HG03575 (cell line): Measurements from ENCODE around the gene MAP2K2.

ENCODE experiments used
- ATAC-seq: cut with Tn5 transposase; IDR thresholded peaks from one replicate; pipeline ENCODE4 v1.9.1; 2021; ENCODE audit not compliant: unreplicated experiment, insufficient number of reproducible peaks, low FRiP score; ENCODE audit errors: extremely low read depth

The MAP2K2 gene

GRCh38 chr19:4102339-4103079, 21.4 kb downstream of the MAP2K2 start:
- no peak for ATAC-seq

DNA sequence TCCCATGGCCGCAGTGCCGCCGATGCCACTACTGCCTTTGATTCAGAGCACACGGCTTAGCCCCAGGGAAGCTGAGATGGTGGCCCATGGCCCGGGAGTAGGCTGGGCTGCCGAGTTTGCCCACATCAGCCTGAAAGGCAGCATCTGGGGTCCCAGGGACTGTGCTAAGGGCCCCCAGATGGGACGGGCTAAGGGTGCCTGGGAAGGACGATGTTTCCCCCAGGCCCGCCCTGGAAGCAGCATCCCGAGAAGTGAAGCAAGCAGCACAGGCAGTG, 22.5 kb downstream of the MAP2K2 start:
- ATAC-seq, result no peak

DNA sequence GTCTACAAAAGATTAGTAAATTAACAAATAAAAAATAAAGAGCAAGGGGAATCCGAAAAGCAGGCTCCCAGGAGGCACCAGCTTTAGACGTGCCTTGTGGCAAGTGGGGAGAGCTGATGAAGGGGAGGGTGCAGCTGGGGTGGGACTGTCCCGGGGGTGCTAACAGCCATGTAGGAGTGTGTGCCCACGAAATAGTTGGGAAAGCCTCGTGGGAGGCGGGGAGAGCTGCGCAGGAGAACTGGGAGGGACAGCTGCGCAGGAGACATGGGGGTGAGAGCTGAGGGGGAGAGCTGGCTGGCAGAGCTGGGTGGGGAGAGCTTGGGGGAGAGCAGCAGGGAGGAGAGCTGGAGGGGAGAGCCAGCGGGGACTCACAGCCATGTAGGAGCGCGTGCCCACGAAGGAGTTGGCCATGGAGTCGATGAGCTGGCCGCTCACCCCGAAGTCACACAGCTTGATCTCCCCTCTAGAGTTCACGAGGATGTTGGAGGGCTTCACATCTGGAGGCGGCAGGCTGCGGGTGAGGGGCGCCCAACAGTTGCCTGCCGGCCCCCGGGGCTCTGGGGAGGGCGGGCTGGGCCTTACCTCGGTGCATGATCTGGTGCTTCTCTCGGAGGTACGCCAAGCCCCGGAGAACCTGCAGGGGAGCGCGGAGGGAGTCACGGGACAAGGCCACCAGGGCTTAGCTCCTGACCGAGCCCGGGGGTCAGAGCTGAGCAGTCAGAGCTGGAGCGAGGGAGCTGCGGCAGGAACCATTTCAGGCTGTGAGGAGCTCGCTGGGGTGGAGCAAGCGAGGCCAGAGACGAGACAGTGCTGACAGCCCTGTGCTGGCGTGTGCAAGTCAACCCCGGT, 23.1 kb downstream of the MAP2K2 start:
- ATAC-seq, result no peak

- no peak for ATAC-seq
These were observed 24.7 kb downstream of the MAP2K2 start for GRCh38 chr19:4099041-4099764.

DNA sequence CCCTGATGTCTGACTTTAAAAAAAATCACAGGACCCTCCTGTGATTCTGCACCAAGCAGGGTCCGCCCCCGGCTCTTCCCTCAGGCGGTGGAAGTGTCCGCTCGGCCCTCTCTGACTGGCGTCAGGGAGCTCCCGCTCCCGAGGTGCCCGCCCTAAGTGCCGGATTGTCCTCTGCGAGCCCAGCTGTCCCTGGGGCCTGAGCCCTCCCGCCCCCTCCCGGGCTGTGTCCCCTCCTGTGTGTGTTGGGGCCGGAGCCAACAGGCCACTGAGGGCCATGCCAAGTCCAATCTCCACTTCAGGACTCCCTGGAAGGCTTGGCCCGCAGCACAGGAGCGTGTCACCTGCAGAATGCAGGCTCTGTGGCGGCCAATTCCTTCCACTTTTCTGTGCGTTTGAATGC, 25.4 kb downstream of the MAP2K2 start:
- ATAC-seq, result no peak

- no peak for ATAC-seq
These were observed 26.4 kb downstream of the MAP2K2 start for GRCh38 chr19:4097501-4097900.

DNA sequence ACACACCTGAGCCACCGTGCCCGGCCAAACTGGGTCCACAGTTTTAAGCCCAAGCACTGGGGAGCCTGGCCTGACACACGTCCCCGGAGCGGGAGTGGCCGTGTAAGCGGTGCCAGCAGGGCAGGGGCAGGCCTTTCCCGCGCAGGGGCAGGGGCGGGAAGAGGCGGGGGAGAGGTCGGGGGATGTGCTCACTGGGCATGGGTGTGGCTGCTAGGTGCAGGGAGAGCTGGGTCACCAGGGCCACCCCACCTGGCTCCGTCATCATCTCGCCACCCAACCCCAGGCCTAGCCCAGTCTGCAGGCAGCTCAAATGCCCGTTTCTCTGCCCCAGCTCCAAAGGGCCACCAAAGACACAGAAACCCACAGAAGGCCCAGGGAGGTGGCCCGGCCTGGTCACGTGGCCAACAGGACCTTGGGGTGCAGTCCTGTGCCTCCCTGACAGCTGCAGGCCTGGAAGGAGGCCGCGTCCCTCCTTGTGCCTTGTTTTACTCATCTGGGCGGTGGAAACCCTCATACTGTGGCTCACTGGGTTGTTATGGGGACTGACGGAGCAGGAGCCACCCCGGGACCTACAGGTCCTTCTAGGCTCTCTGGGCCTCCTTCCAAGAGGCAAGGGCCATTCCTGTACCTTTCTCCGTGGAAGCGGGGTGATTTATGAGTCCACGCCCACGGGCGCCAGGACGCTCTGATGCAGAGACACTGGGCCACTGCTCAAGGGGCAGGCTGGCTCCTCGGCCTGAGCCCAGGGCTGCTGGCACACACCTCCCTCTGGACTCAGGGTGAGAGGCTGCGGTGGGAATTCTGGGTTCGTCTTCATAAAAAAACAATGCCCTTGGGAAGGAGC, 27.7 kb downstream of the MAP2K2 start:
- ATAC-seq, result no peak

- no peak for ATAC-seq
These were observed 28.5 kb downstream of the MAP2K2 start for GRCh38 chr19:4095488-4095844.

- ATAC-seq, result no peak
These were observed 29.0 kb downstream of the MAP2K2 start for GRCh38 chr19:4094761-4095487.

DNA sequence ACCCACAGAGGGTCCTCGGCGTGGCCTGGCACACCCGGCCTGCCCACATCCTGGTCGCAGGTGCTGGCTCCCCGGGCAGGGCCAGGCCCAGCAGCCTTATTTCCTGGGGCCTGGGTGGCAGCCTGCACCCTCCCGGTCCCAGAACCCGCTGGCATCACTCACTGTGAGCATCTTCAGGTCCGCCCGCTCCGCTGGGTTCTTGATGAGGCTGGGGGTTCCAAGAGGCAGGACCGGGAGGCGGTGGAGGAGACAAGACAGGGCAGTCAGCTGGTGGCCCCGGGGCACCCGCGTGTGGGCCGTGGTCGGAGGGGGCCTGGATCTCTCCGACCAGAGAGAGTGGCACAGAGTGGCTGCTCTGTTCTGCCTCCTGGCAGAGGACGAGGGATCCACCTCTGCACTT, 29.6 kb downstream of the MAP2K2 start:
- no peak for ATAC-seq

- no peak for ATAC-seq
These were observed 30.2 kb downstream of the MAP2K2 start for GRCh38 chr19:4093643-4094175.

GRCh38 chr19:4090356-4091220, 33.3 kb downstream of the MAP2K2 start:
- no peak for ATAC-seq

DNA sequence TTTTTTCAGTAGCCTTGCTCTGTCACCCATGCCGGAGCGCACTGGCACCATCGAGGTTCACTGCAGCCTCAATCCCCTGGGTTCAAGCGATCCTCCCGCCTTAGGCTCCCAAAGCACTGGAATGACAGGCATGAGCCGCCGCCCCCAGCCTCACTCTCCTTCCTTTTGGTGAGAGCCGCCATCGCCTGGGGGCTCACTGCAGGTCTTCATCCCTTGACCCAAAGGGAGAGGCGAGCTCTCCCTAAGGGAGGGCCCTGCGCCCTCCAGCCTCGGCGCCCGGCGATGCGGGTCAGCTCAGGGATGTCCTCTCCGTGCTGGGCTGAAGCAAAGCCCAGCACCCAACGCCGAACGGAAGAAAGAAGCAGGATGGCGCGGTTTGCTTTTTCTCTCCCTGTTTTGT, 34.0 kb downstream of the MAP2K2 start:
- no peak for ATAC-seq

GRCh38 chr19:4089400-4089908, 34.5 kb downstream of the MAP2K2 start:
- no peak for ATAC-seq

- no peak for ATAC-seq
These were observed 34.9 kb downstream of the MAP2K2 start for GRCh38 chr19:4088975-4089374.

DNA sequence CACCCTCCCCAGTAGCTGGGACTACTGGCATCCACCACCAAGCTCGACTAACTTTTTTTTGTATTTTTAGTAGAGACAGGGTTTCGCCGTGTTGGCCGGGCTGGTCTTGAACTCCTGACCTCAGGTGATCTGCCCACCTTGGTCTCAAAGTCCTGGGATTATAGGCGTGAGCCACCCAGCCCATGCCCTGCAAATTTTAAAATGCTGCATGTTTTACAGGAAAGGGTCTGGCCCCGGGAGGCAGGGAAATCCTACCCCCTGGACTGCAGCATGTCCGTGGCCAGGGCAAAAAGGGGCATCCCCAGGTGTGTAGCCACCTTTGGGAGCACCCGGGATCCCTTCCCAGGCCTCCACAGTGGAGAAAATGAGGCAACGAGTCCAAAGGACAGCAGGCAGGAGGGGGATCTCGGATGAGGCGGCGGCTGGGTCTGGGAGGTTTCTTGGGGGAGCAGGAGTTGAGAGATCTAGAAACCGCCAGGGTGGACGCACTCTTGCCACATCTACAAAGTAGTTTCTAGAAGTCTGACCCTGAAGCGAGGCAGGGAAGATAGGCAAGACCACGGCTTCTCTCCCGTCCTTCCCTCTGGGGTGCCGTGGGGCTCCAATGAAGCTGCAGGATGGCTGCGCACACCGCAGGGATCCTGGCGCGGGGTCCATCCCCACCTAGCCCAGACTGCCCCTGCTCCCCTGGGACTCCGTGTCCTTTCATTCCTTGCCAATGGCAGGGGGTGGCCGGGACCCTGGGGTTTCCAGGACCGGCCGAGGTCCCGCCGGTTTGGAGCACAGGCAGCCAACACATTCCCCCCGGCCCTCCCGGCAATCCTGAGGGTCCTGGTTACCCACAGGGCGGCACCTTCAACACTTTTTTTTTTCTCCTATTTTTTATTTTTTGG, 35.9 kb downstream of the MAP2K2 start:
- no peak for ATAC-seq
